Measurements from ENCODE around the gene PERCC1.
"Not testable (repeated sequence)": the region's sequence is repeated elsewhere in the genome, so short reads cannot be mapped to it uniquely, and the experiment has no call there.

Gene PERCC1

DNA sequence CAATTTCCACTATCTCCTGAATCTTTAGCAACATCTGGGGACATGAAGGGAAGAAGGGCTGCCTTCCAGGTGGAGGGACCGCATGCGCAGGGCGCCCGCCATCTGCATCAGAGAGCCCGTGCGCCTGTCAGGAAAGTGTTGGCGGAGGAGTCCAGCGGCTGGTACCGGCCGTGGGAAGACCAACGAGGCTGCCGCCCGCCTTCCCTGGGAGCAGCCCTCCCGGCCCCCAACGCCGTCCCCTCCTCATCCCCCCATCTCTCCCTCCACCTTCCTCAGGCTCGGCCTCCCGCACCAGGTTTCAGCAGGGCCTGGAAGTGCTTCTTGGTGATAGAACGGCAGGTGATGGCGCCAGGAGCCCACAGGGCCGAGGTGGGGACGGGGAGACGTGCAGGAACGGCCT is 35.2 kb downstream of the PERCC1 start:
- in situ Hi-C loops (cut with MboI; ENCODE audit: low sequenced_read_pairs): no loop called here

DNA sequence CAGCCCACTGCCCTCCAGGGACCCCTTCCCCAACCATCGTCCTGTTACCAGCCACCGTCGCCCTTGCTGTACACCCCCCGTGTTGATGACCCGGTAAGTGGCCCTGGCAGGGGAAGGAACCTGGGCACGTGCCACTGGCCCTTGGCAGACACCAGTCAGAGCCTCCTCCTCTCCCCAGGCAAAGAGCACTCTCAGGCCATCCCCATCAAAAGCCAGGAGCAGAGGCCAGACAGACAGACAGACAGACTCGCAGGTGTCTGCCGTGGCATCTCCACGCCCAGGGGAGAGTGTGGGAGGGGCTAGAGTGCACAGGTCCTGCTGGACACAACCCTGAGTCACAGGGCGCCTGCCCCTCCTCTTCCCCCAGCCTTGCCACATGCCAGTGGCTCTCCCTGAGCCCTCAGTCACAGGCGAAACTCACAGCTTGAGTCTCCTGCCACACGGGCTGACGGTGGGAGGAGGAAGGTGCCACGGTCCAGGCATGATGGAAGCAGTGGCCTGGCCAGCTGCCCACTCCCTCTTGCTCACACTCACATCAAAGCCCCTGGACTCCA is 36.2 kb downstream of the PERCC1 start:
- in situ Hi-C loops (cut with MboI; ENCODE audit: low sequenced_read_pairs): no loop called here

DNA sequence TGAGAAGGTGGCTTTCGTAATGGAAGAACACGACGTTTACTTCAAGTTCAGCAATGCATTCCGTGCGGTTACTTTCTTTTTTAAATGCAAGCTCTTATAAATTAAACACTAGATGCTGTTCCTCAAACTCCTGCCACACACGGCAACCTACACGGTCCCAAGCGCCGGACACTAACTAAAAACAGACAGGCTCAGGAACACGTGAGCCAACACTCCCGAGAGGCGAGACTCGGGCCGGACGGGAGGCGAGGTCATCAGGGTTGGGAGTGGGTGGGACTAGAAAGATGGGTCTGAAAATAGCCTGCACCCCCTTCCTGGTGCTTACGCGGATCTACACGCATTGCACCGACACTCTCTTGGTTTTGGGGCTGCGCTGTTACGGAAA is 37.5 kb downstream of the PERCC1 start:
- in situ Hi-C loops (cut with MboI; ENCODE audit: low sequenced_read_pairs): no loop called here

DNA sequence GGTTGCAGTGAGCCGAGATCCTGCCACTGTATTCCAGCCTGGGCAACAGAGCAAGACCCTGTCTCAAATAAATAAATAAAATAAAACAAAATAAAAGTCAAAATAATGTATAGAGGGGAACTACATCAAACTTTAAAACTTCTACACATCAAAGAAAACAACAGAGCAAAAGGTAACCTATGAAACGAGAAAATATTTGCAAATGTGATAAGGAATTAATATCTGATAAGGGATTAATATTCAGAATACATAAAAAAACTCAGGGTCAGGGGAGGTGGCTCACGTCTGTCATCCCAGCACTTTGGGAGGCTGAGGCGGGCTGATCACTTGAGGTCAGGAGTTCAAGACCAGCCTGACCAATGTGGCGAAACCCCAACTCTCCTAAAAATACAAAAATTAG is 38.3 kb downstream of the PERCC1 start:
- in situ Hi-C loops (cut with MboI; ENCODE audit: low sequenced_read_pairs): not testable (repeated sequence)

DNA sequence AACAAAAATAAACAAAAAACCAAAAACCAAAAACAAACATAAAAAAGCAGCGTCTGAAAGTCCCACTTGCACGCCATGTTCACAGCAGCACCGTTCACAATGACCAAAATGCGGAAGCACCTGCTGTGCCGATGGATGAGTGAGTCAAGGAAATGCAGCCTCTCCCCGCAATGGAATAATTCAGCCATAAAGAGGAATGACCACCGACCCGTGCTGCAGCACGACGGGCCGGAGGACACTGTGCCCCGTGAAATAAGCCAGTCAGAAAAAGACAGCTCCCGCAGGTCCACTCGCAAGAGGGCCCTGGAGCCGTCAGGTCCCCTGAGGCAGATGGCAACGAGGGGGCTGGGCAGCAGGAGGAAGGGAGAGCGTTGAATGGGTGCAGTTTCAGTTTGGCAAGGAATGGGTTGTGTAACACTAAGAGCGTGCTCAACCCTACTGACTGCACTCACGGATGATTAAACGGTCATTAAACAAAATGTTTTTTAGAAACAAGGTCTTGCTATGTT is 38.9 kb downstream of the PERCC1 start:
- in situ Hi-C loops (cut with MboI; ENCODE audit: low sequenced_read_pairs): no loop called here

DNA sequence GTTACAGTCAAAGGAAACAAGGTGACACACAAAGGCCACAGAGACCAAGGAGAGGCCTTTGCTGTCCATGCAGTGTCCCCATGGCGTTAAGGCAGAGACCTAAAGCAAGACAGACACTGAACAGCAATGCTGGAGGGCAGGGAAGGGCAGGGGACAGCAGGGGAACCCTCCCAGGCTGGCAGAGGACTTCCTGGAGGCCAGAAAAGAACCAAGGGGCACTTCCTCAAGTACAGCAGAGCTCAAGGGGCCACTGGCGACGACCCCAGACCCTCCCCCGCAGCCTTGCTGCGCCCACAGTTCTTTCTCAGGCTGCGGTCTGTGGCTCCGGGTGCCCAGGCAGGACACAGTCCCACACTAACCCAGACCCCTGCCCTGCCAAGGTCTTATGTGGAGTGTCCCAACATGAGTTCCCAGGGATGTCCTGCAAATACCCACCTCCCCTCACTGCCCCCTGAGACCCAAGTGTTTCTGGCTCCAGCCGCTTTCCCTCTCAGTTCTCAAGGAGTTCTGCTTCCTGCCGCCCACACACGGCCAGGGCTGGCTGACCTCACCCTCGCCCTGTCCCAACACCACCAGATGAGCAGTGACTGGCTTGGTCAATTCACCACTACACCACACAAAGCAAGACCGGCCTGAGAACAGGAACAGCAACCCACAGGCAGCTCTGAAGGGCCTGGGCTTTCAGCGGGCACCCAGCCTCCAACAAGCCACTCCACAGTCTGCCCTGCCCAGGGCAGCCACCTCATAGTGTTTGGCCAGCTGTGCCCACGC is 39.8 kb downstream of the PERCC1 start:
- in situ Hi-C loops (cut with MboI; ENCODE audit: low sequenced_read_pairs): no loop called here

DNA sequence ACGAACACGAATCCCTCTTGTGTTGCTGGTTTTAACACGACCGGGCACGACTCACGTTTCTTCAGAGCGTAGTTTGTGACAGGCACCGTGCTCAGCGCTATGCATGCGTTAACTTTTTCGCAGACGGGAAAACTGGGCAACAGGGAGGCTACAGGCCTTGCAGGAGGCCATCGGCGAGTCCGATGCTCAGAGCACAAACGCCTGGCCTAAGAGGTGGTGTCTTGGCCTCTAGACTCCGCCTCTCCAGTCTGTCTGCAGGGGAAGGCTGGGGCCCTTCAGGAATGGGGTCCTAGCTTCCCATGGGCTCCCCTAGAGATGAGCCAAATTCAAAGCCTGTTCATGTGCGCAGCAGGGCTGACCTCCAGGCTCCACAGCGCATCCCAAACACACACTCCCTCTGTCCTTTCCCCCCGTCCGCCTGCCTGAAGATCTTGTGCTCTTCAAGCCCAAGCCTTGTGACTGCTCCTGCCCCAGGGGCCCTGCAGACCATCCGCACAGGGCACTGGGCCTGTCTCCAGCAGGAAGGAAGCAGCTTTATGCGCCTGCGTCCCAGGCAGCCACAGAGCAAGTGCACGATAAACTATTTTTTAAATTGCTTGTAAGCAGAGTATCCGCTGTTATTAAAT is 40.8 kb downstream of the PERCC1 start:
- in situ Hi-C loops (cut with MboI; ENCODE audit: low sequenced_read_pairs): no loop called here

DNA sequence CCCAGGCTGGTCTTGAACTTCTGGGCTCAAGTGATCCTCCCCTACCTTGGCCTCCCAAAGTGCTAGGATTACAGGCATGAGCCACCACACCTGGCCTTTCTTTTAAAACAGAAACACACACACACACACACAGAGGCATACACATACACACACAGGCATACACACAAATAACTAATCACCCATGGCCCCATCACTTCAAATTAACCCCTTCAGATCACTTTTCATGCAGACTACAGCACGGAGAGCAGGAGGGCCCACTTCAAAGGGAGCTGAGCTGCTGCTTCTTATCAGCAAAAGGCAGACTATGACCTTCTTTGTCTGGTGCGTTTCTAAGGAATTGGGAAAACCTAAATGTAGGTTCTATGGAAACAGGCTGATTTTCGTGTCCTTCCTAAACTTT is 42.1 kb downstream of the PERCC1 start:
- in situ Hi-C loops (cut with MboI; ENCODE audit: low sequenced_read_pairs): no loop called here

DNA sequence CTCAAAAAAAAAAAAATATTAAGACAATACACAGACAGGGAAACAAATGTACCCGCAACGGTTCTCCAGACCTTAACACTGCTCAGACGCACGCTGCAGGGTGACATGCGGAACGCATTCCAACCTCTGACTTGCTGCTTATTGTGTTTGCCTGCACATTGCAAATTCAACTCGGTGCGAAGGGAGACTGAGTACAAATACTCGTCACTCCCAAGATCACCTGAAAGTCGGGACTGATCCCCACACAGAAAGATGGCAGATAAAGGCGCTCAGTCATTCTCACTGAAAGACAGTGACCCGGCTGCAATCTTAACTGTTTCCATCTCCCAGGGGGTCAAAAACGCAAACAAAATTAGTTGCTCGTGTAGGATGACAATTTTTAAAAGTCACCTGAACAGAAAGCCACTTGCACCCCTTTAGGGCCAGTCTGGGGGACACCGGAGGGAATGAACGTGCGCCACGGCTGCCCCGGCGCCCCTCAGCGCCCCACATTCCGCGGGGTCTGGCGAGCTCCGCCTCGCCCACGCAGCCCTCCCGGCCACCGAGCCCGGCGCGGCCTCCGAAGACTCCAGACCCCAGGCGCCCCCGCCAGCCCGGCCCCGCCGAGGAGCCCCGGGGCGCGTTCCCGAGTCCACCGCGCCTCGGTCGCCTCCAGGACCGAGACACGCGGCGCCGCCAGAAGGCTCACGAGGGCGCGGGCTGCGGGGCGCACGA is 43.4 kb downstream of the PERCC1 start:
- in situ Hi-C loops (cut with MboI; ENCODE audit: low sequenced_read_pairs): no loop called here

DNA sequence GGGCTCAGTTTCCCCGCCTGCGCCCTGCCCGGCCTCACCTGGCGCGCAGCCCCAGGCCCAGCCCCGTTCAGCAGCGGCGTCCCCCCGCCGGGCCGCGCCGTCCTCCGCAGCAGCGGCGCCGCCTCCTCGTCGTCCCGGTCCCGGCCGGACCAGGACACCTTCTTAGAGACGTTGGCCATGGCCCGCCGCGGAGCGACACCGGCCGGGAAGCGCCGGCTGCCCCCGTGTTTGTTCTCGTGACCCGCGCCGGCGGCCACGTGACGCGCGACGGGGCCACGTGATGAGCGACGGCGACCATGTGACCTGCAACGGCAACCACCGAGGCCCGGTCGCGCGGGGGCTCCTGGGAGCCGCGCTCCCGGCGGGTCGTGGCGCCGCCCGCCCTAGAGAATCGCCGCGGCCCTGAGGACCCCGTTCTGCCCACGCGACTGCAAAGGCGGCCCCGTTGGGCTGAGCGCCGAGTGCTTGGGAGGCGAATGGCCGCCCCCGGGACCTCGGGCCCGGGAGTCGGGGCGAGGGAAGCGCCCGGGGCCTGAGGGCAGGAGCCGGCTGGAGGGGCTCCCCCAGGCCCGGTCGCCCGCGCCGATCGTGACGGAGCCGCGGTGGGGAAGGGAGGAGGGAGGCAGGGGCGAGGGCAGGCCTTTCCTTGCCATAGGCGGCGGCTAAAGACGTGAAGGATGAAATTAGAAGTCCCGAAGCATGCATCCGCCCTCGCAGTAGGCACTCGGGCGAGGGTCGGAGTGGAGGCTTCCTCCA is 44.1 kb downstream of the PERCC1 start, which contains the start of gene CLCN7:
CLCN7 (minus strand) TSS at position 233 of the 756 bp plus-strand sequence; CDS start at position 179, 54 bp downstream.
- in situ Hi-C loops (cut with MboI; ENCODE audit: low sequenced_read_pairs): no loop called here

DNA sequence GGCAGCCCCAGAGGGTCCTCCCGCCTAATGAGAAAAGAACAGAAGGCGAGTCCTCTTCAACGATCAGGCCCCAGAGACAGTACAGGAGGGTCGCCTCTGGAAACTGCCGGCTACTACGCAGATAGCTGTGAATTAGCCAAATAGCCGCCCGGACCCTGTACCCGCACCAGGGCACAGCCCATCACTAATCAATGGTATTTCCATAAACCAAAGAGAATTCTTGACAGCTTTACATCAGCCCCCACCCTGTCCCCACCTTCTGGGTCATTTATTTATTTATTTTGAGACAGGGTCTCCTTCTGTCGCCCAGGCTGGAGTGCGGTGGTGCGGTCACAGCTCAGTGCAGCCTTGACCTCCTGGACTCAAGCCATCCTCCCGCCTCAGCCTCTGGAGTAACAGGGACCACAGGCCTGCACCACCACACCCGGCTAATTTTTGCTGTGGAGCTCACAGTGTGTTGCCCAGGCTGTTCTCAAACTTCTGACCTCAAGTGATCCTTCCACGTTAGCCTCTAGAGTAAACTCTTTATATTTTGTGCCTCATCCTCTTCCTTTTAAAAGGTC is 44.8 kb downstream of the PERCC1 start:
- in situ Hi-C loops (cut with MboI; ENCODE audit: low sequenced_read_pairs): no loop called here

DNA sequence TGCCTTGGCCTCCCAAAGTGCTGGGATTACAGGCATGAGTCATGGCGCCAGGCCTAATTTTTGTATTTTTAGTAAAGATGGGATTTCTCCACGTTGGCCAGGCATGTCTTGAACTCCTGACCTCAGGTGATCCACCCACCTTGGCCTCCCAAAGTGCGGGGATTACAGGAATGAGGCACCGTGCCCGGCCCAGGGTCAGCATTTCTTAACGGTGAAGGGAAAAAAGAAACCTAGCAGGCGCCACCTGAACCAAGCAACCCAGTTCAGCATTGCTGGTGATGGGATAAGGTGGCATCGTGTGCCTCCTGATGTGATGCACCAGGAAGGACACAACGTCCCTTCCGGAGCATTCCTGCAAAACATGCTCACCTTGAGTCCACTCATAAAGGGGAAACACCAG is 46.2 kb downstream of the PERCC1 start:
- in situ Hi-C loops (cut with MboI; ENCODE audit: low sequenced_read_pairs): no loop called here

DNA sequence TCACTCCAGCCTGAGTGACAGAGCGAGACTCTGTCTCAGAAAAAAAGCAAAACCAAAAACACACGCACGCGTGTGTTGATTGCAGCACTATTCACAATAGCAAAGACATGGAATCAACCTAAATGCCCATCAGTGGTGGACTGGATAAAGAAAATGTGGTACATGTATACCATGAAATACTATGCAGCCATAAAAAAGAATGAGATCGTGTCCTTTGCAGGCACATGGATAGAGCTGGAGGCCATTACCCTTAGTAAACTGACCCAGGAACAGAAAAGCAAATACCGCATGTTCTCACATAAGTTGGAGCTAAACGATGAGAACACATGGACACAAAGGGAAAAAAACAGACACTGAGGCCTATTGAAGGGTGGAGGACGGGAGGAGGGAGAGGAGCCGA is 48.1 kb downstream of the PERCC1 start:
- in situ Hi-C loops (cut with MboI; ENCODE audit: low sequenced_read_pairs): not testable (repeated sequence)

DNA sequence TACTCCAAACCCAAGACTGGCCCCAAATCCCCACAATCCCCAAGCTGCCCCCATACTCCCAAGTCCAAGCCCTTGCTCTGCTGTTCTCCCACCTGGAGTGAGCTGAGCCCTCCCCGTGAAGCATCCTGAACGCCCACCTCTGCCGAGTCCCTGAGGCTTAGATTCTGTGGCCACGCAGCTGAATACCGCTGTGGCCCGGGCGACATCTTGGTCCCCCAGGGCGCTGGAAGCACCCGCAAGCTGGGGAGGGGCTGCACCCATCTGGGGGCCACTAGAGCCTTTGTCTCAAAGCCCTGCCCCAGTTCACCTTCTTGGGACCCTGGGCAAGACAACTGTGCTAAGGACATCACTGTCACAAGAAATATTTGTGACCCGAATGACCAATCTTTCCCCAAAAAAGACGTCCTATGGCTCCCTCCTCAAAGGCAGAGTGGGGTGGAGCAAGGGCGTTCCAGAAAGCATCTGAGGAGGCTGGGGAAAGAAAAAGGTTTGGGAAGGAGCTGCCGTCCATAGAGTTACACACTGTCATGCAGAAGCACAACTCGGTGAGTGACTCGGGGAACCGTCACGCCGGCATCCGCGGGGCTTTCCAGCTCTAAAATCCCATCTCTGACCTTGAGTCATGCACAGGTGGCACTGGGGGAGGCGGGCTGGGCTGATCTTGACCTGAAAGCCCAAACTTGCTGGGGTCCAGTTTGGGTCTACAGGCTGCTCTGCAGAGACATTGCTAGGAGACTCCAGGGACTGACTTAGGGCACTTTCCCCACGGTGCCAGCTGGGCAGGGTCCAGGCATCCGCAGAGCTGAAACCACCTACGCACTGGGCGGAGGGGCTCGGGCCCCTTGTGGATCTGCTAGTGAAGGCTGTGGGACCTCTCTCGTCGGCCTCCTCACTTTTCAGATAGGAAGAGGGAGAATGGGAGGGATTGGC is 51.3 kb downstream of the PERCC1 start:
- in situ Hi-C loops (cut with MboI; ENCODE audit: low sequenced_read_pairs): no loop called here

Data from HL-60/S4 treated with retinoic acid at 250 ng/mL for 4 days and 3 days (cell line).